Measurements from ENCODE around the gene NEIL1.
"Not testable (repeated sequence)": the region's sequence is repeated elsewhere in the genome, so short reads cannot be mapped to it uniquely, and the experiment has no call there.

NEIL1 gene

DNA sequence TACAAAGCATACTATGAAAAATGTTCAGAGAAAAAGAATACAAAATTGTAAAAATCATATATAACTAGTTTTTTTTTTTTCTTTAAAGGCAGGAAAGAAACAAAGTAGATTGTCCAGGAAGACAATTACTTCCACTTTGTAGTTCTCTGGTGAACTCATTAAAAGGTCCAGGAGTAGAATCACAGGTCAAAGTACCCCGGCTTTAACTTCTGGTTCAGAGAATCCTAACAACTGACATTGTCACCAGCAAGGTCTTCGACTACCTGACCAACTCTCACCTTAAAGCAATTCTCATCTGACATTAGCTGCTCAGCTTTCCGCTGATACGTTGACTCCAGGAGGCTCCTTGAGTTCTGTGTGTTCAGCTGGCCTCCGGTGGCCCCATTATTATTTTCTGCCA is 37.1 kb downstream of the NEIL1 start:
- DNase-seq: not testable (repeated sequence)

DNA sequence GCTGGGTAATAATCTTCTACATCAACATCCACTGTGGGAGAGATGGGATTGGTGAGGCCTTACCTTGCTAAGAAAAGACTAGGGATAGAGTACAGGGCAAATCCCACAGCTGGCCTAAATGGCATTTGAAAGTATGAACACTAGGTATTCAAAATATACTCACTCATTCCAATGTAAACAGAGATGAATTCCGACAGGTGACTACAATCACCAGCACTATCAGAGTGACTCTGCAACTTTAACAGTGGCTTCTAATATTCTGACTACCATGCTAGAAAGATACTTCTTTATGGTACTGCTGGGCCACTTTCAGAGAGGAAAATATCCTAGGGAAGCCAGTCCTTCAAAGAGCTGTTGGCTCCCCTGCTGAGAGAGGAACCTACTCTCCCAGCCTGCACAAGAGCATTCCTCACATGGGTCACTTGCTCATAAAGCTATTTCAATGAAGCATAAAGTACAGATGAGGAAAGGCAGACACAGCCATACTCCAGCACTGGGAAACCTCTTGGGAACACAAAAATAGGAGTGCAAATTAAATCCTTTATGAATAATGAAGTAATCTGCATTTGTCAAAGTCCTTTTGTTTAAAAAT is 43.0 kb downstream of the NEIL1 start:
- DNase-seq: no peak

DNA sequence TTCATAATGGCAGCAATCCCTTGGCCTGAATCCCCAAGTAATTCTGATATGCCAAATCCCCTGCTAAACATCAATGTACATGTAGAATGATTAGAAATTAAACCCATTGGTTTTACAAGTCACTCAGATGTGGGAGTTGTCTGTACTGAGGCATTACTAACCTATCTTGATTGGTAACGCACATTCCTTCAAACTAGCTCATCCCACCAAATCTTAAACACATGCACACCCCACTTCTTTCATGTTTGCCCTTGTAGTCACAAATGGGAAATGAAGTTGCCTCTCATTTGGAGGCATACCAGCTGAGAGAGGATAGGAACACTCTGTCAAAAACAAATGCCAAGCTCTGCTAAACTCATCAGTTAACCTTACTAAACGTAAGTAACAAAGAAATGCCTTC is 50.7 kb downstream of the NEIL1 start:
- DNase-seq: no peak

DNA sequence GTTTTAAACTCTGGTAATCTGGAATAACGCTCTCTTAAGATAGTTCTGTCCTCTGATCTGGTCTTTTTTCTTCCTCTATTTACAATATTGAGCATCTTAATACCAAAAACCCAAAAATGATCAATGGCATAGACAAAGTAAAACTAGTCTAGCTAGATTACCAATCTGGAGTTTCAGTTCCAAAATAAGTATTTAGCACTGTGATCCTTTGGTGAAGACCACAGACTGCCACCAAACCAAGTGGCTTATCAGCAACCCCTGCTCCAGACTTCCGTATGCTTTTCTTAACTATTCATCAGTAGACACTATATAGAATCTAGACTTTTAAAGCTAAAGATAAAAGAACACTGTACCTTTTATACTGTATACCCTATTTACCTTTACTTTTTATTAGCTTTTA is 57.1 kb downstream of the NEIL1 start:
- DNase-seq: no peak

Data from GOT3 (cell line).